ENCODE results near the gene DCDC1.

DCDC1 gene

DNA sequence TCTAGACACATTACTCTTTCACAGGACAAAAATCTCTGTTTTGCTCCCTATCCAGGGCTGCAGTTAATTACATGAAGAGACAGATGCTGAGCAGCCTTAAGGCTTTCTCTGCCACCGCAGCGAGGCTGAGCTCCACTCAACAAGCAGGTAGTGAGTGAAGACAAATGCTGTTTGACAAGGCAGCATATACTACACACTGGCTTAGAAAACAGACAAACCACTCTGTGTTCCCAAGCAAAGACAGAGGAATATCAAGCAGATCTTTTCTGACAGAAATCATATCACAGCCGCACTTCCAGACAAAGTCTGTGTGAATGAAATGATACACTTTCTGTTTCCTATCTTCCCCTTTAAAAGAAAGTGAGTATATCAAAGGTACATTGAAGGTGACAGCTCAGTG is 368.1 kb downstream of the DCDC1 start:
- TF ChIP-seq TAF1 (IDR thresholded peaks at IDR 0.05; ENCODE audit: low read depth): no peak
- no peak for TF ChIP-seq CEBPB (IDR thresholded peaks at IDR 0.05)
- no peak for TF ChIP-seq EP300 (IDR thresholded peaks at IDR 0.05; ENCODE audit: borderline replicate concordance)
- no peak for TF ChIP-seq YY1 (IDR thresholded peaks at IDR 0.05; ENCODE audit: low read depth)
- TF ChIP-seq, protein P1, sequence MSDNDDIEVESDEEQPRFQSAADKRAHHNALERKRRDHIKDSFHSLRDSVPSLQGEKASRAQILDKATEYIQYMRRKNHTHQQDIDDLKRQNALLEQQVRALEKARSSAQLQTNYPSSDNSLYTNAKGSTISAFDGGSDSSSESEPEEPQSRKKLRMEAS (IDR thresholded peaks at IDR 0.05): no peak
- TF ChIP-seq EGR1 (IDR thresholded peaks at IDR 0.05): no peak
- TF ChIP-seq CREB1 (IDR thresholded peaks at IDR 0.05; ENCODE audit: low read depth): no peak
- TF ChIP-seq, protein P2, sequence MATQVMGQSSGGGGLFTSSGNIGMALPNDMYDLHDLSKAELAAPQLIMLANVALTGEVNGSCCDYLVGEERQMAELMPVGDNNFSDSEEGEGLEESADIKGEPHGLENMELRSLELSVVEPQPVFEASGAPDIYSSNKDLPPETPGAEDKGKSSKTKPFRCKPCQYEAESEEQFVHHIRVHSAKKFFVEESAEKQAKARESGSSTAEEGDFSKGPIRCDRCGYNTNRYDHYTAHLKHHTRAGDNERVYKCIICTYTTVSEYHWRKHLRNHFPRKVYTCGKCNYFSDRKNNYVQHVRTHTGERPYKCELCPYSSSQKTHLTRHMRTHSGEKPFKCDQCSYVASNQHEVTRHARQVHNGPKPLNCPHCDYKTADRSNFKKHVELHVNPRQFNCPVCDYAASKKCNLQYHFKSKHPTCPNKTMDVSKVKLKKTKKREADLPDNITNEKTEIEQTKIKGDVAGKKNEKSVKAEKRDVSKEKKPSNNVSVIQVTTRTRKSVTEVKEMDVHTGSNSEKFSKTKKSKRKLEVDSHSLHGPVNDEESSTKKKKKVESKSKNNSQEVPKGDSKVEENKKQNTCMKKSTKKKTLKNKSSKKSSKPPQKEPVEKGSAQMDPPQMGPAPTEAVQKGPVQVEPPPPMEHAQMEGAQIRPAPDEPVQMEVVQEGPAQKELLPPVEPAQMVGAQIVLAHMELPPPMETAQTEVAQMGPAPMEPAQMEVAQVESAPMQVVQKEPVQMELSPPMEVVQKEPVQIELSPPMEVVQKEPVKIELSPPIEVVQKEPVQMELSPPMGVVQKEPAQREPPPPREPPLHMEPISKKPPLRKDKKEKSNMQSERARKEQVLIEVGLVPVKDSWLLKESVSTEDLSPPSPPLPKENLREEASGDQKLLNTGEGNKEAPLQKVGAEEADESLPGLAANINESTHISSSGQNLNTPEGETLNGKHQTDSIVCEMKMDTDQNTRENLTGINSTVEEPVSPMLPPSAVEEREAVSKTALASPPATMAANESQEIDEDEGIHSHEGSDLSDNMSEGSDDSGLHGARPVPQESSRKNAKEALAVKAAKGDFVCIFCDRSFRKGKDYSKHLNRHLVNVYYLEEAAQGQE (IDR thresholded peaks at IDR 0.05; ENCODE audit: low read depth): no peak
- TF ChIP-seq FOXM1 (IDR thresholded peaks at IDR 0.05; ENCODE audit: borderline replicate concordance, low read depth): no peak
- TF ChIP-seq, protein P3, sequence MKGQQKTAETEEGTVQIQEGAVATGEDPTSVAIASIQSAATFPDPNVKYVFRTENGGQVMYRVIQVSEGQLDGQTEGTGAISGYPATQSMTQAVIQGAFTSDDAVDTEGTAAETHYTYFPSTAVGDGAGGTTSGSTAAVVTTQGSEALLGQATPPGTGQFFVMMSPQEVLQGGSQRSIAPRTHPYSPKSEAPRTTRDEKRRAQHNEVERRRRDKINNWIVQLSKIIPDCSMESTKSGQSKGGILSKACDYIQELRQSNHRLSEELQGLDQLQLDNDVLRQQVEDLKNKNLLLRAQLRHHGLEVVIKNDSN (IDR thresholded peaks at IDR 0.05): no peak

DNA sequence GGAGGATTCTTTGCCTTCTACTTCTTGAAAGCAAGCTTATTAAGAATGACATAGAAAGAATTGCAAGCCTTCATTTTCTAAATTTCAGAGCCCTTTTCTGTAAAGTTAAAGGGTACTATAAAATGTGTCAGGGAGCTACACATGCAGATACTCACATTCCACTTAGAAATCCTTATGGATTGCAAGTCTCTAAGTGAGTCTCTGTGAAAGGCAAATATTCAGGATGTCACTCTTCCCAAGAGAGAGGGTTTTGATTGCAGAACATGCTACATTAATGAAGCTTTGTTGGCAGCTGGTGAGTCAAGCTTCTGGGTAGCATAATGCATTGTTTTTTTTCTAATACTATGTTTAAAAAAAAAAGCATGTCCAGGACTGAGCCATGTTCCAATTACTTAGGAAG is 369.2 kb downstream of the DCDC1 start:
- TF ChIP-seq RAD21 (IDR thresholded peaks at IDR 0.05; ENCODE audit: low read depth): no peak
- no peak for TF ChIP-seq TAF1 (IDR thresholded peaks at IDR 0.05; ENCODE audit: low read depth)
- no peak for TF ChIP-seq TEAD4 (IDR thresholded peaks at IDR 0.05)
- TF ChIP-seq, protein P2 (IDR thresholded peaks at IDR 0.05; ENCODE audit: low read depth): no peak
- no peak for TF ChIP-seq FOXM1 (IDR thresholded peaks at IDR 0.05; ENCODE audit: borderline replicate concordance, low read depth)
- TF ChIP-seq, protein P3 (IDR thresholded peaks at IDR 0.05): no peak
- no peak for TF ChIP-seq CREB1 (IDR thresholded peaks at IDR 0.05; ENCODE audit: low read depth)
- no peak for TF ChIP-seq YY1 (IDR thresholded peaks at IDR 0.05; ENCODE audit: low read depth)
- no peak for TF ChIP-seq NFIC (IDR thresholded peaks at IDR 0.05)
- TF ChIP-seq CEBPB (IDR thresholded peaks at IDR 0.05): no peak
- TF ChIP-seq TCF12 (IDR thresholded peaks at IDR 0.05; ENCODE audit: low read depth): no peak
- no peak for TF ChIP-seq EGR1 (IDR thresholded peaks at IDR 0.05)
- no peak for TF ChIP-seq ZBTB7A (IDR thresholded peaks at IDR 0.05; ENCODE audit: low read depth)
- TF ChIP-seq, protein P1 (IDR thresholded peaks at IDR 0.05): no peak
- TF ChIP-seq EP300 (IDR thresholded peaks at IDR 0.05; ENCODE audit: borderline replicate concordance): no peak

DNA sequence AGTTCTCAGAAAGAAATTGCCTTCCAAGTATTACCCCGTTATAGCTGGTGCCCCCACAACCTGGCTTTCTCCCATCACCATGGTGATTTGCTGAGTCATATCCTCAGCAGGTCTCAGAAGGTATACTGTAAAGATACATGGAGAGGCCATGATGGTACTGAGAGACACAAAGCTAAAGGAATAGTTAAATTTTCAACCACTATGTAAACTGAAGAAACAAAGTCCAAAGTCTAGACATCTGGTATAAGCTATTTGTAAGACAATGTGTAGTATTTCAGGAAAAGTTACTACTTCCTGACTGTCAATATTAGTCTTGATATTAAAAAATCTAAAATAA is 377.1 kb downstream of the DCDC1 start:
- TF ChIP-seq, protein P2 (IDR thresholded peaks at IDR 0.05; ENCODE audit: low read depth): no peak
- no peak for TF ChIP-seq TEAD4 (IDR thresholded peaks at IDR 0.05)
- TF ChIP-seq EGR1 (IDR thresholded peaks at IDR 0.05): no peak
- TF ChIP-seq YY1 (IDR thresholded peaks at IDR 0.05; ENCODE audit: low read depth): no peak

DNA sequence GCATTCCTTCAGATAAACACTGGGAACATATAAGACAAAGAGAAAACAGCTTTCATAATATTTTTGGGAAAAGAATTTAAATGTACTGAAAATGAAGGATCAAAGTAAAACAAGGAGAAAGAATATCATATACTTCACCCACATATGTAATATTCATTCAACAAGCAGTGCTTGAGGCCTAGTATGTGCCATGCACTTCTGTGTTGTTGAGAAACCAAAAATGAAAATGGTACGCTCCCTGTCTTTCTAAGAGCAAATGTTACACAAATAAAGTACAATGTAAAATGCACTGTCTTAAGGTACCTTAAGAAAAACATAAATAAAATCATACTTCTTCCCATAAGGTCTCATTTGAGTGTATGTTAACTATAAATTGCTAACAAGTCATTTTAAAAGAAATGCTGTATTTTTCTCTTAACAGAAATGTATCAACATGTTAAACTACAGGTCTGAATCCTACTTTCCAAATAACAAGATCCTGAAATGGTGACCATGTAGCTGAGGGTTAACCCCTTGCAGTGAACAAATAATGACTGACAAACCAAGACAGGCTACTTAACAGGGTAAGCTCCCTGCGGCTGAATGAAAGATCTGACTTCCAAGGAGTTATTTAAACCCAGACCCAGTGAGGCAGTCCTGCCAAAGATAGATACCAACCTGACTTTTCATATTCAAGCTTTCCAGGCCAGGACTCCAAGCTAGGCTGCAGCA is 377.6 kb downstream of the DCDC1 start:
- TF ChIP-seq TCF12 (IDR thresholded peaks at IDR 0.05; ENCODE audit: low read depth): no peak
- no peak for TF ChIP-seq CEBPB (IDR thresholded peaks at IDR 0.05)
- TF ChIP-seq FOXM1 (IDR thresholded peaks at IDR 0.05; ENCODE audit: borderline replicate concordance, low read depth): no peak
- no peak for TF ChIP-seq EGR1 (IDR thresholded peaks at IDR 0.05)
- no peak for TF ChIP-seq TEAD4 (IDR thresholded peaks at IDR 0.05)
- TF ChIP-seq, protein P2 (IDR thresholded peaks at IDR 0.05; ENCODE audit: low read depth): no peak
- TF ChIP-seq EP300 (IDR thresholded peaks at IDR 0.05; ENCODE audit: borderline replicate concordance): no peak
- no peak for TF ChIP-seq RAD21 (IDR thresholded peaks at IDR 0.05; ENCODE audit: low read depth)
- no peak for TF ChIP-seq CREB1 (IDR thresholded peaks at IDR 0.05; ENCODE audit: low read depth)
- TF ChIP-seq ZBTB7A (IDR thresholded peaks at IDR 0.05; ENCODE audit: low read depth): no peak
- TF ChIP-seq TAF1 (IDR thresholded peaks at IDR 0.05; ENCODE audit: low read depth): no peak
- TF ChIP-seq, protein P3 (IDR thresholded peaks at IDR 0.05): no peak
- TF ChIP-seq, protein P1 (IDR thresholded peaks at IDR 0.05): no peak
- TF ChIP-seq YY1 (IDR thresholded peaks at IDR 0.05; ENCODE audit: low read depth): no peak
- TF ChIP-seq NFIC (IDR thresholded peaks at IDR 0.05): no peak

All from Ishikawa (cell line).